ENCODE data around the gene GATAD2A. TPM values are rescaled to one million over a fixed set of nuclear protein-coding genes. Genes with fewer than 3 reads are reported as not detected.

The GATAD2A gene
- total RNA-seq, 4 donors from 2014 or later: 34.9 to 60.5 (median 42.5) TPM

GRCh38 chr19:19499272-19499995 is 94.0 kb downstream of the GATAD2A start:
- TF ChIP-seq POLR2AphosphoS5 (IDR thresholded peaks at IDR 0.05) (no peak), CTCF (IDR thresholded peaks at IDR 0.05) (no peak), POLR2A (IDR thresholded peaks at IDR 0.05; ENCODE audit: low read depth) (no peak), EP300 (IDR thresholded peaks at IDR 0.05) (no peak)
- no peak overlapping the region for H3K27ac ChIP-seq (replicated peaks in 1 of 4)
- peaks cover 57 to 100% (median 97%) of the 10 kb centered on the region in 4 donors for H3K36me3 ChIP-seq
- no peak overlapping the region for H3K4me3 ChIP-seq
- no peak for DNase-seq (ENCODE audit: extremely low spot score)
- no peaks in the 10 kb centered on the region for H3K27me3 ChIP-seq
- intact Hi-C loops (cut with DNase I): no loop called here
- WGBS: 84% methylated on average over 16 of the region's 18 CpGs
- no peaks in the 10 kb centered on the region for H3K4me1 ChIP-seq
- no peaks in the 10 kb centered on the region for H3K9me3 ChIP-seq

GRCh38 chr19:19500975-19501644 is 95.6 kb downstream of the GATAD2A start:
- Histone ChIP-seq H3K4me1 (no peaks in the 10 kb centered on the region), H3K9me3 (no peaks in the 10 kb centered on the region), H3K36me3 (peaks cover 64 to 100% (median 98%) of the 10 kb centered on the region in 4 donors), H3K4me3 (no peak overlapping the region), H3K27ac (replicated peaks in 1 of 4) (no peak overlapping the region), H3K27me3 (no peaks in the 10 kb centered on the region)
- intact Hi-C loops (cut with DNase I): no loop called here
- TF ChIP-seq POLR2AphosphoS5 (IDR thresholded peaks at IDR 0.05) (no peak), POLR2A (IDR thresholded peaks at IDR 0.05; ENCODE audit: low read depth) (no peak), CTCF (IDR thresholded peaks at IDR 0.05) (no peak), EP300 (IDR thresholded peaks at IDR 0.05) (no peak)
- 91% methylated on average over 27 of the region's 34 CpGs for WGBS
- DNase-seq (ENCODE audit: extremely low spot score): no peak

GRCh38 chr19:19501798-19502197 is 96.3 kb downstream of the GATAD2A start:
- H3K36me3 ChIP-seq: peaks cover 59 to 100% (median 96%) of the 10 kb centered on the region in 4 donors
- no peaks in the 10 kb centered on the region for H3K9me3 ChIP-seq
- intact Hi-C loops (cut with DNase I): no loop called here
- TF ChIP-seq POLR2A (IDR thresholded peaks at IDR 0.05; ENCODE audit: low read depth) (no peak), EP300 (IDR thresholded peaks at IDR 0.05) (no peak), CTCF (IDR thresholded peaks at IDR 0.05) (no peak), POLR2AphosphoS5 (IDR thresholded peaks at IDR 0.05) (no peak)
- 94% methylated on average over 26 of the region's 26 CpGs for WGBS
- no peak overlapping the region for H3K27ac ChIP-seq (replicated peaks in 1 of 4)
- H3K4me1 ChIP-seq: no peaks in the 10 kb centered on the region
- DNase-seq (ENCODE audit: extremely low spot score): no peak
- H3K27me3 ChIP-seq: no peaks in the 10 kb centered on the region
- no peak overlapping the region for H3K4me3 ChIP-seq

- Histone ChIP-seq H3K4me1 (no peaks in the 10 kb centered on the region), H3K27ac (replicated peaks in 1 of 4) (no peak overlapping the region), H3K4me3 (no peak overlapping the region), H3K27me3 (no peaks in the 10 kb centered on the region), H3K9me3 (no peaks in the 10 kb centered on the region), H3K36me3 (peaks cover 59 to 99% (median 93%) of the 10 kb centered on the region in 4 donors)
- WGBS: 91% methylated on average over 19 of the region's 19 CpGs
- intact Hi-C loops (cut with DNase I): no loop called here
- TF ChIP-seq POLR2A (IDR thresholded peaks at IDR 0.05; ENCODE audit: low read depth): no peak
- TF ChIP-seq EP300 (IDR thresholded peaks at IDR 0.05): no peak
- DNase-seq (ENCODE audit: extremely low spot score): no peak
Observed at GRCh38 chr19:19502281-19502680, 96.8 kb downstream of the GATAD2A start.

- H3K4me1 ChIP-seq: no peaks in the 10 kb centered on the region
- H3K4me3 ChIP-seq: no peak overlapping the region
- H3K36me3 ChIP-seq: peaks cover 53 to 99% (median 94%) of the 10 kb centered on the region in 4 donors
- no peaks in the 10 kb centered on the region for H3K27me3 ChIP-seq
- no peak for TF ChIP-seq POLR2A (IDR thresholded peaks at IDR 0.05; ENCODE audit: low read depth)
- TF ChIP-seq EP300 (IDR thresholded peaks at IDR 0.05): no peak
- no peak for TF ChIP-seq CTCF (IDR thresholded peaks at IDR 0.05)
- TF ChIP-seq POLR2AphosphoS5 (IDR thresholded peaks at IDR 0.05): no peak
- WGBS: 87% methylated on average over 16 of the region's 18 CpGs
- no peak overlapping the region for H3K27ac ChIP-seq (replicated peaks in 1 of 4)
- no peaks in the 10 kb centered on the region for H3K9me3 ChIP-seq
- no peak for DNase-seq (ENCODE audit: extremely low spot score)
- intact Hi-C loops (cut with DNase I): no loop called here
Observed at GRCh38 chr19:19502808-19503602, 97.5 kb downstream of the GATAD2A start.

Data from esophagus muscularis mucosa (tissue), 4 donors.